ENCODE data around the gene L3MBTL1.

DNA sequence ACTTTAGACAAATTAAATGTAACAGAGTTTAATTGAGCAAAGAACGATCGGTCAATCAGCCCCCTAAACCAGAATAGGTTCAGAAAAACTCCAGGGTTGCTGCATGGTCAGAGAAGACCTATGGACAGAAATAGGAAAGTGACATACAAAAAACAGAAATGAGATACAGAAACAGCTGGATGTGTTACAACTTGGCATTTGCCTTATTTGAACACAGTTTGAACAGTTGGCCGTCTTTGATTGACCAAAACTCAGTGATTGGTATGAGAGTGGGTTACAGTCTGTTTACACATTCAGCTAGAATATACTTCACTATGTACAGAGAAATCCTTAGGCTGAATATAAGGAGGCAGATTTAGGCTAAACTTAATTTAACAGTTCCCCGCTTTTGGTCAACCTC is 29.9 kb upstream of the L3MBTL1 start:
- TF ChIP-seq EZH2 (IDR thresholded peaks at IDR 0.05; ENCODE audit: low read length): no peak
- TF ChIP-seq, protein P1, sequence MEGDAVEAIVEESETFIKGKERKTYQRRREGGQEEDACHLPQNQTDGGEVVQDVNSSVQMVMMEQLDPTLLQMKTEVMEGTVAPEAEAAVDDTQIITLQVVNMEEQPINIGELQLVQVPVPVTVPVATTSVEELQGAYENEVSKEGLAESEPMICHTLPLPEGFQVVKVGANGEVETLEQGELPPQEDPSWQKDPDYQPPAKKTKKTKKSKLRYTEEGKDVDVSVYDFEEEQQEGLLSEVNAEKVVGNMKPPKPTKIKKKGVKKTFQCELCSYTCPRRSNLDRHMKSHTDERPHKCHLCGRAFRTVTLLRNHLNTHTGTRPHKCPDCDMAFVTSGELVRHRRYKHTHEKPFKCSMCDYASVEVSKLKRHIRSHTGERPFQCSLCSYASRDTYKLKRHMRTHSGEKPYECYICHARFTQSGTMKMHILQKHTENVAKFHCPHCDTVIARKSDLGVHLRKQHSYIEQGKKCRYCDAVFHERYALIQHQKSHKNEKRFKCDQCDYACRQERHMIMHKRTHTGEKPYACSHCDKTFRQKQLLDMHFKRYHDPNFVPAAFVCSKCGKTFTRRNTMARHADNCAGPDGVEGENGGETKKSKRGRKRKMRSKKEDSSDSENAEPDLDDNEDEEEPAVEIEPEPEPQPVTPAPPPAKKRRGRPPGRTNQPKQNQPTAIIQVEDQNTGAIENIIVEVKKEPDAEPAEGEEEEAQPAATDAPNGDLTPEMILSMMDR (optimal IDR thresholded peaks at IDR 0.05 in 1 of 3, IDR thresholded peaks at IDR 0.05 in 1 of 3, conservative IDR thresholded peaks at IDR 0.05 in 1 of 3; ENCODE audit: extremely low read depth in 1 of 3, insufficient read depth in 2 of 3, low read length in 3 of 3): no peak

Measured in keratinocyte (primary cell).